Tibial nerve (tissue), 4 donors: ENCODE measurements around the gene FXYD3. TPM values are rescaled to one million over a fixed set of nuclear protein-coding genes. Genes with fewer than 3 reads are reported as not detected.
A peak's percentile ranks its signal among the peaks of the same experiment; 100 is the strongest.
"Not testable (repeated sequence)": the region's sequence is repeated elsewhere in the genome, so short reads cannot be mapped to it uniquely, and the experiment has no call there.

Experiments
- DNase-seq, 2 donors: peaks; one replicate each; pipeline ENCODE4 v3.0.0-alpha.2; 2019; ENCODE audit warnings: low spot score in 2 of 2
- H3K27ac ChIP-seq, 4 donors: fragments of 200-600 bp; sonication (generic) in 3 of 4; one replicate each; pipeline ENCODE4 v1.5.1; 2017 to 2019; ENCODE audit warnings: mild to moderate bottlenecking in 1 of 4
- H3K27me3 ChIP-seq, 2 donors: fragments of 200-600 bp; sonication (generic) in 1 of 2; one replicate each; pipeline versions ENCODE4 v1.5.1 to v1.6.0; 2017 to 2019
- H3K36me3 ChIP-seq, 3 donors: fragments of 200-600 bp; sonication (generic); one replicate each; pipeline ENCODE4 v1.5.1; 2018 to 2019
- H3K4me1 ChIP-seq, 4 donors: fragments of 200-600 bp; sonication (generic) in 3 of 4; one replicate each; pipeline ENCODE4 v1.5.1; 2017 to 2019
- H3K4me3 ChIP-seq, 4 donors: fragments of 200-600 bp; sonication (generic) in 3 of 4; one replicate each; pipeline ENCODE4 v1.5.1; 2017 to 2019; ENCODE audit warnings: mild to moderate bottlenecking in 1 of 4, moderate library complexity in 1 of 4
- H3K9me3 ChIP-seq, 4 donors: fragments of 200-600 bp; sonication (generic) in 3 of 4; one replicate each; pipeline ENCODE4 v1.5.1; 2017 to 2019
- EP300 ChIP-seq, 2 donors: sonication (generic); formaldehyde crosslinking; IDR thresholded peaks; one replicate each; pipeline ENCODE4 v1.6.1; 2017; ENCODE audit warnings: antibody characterized with exemption in 2 of 2, mild to moderate bottlenecking in 1 of 2
- POLR2A ChIP-seq, 2 donors: fragments of 450-650 bp; IDR thresholded peaks; one replicate each; pipeline ENCODE4 v1.6.1; 2017; ENCODE audit warnings: antibody characterized with exemption in 2 of 2, mild to moderate bottlenecking in 2 of 2, moderate library complexity in 2 of 2
- WGBS, 2 donors: methylation state at CpG; one replicate each; pipeline ENCODE4 v1.1.5; 2018; 5-methylcytosine and 5-hydroxymethylcytosine counted together
- total RNA-seq, 4 donors: library from RNA; depleted of rRNA; stranded (reverse); fragments of >200 nt; gene quantifications; one replicate each; pipeline ENCODE4 v1.1.0, GENCODE V29; 2016
- TF ChIP-seq, protein P1 (sequence below), 5 experiments: fragments of 200-600 bp in 3 of 5; fragments of 450-650 bp in 2 of 5; sonication (generic) in 3 of 5; IDR thresholded peaks; one replicate each; pipeline ENCODE4 v1.5.1; 2016 to 2019; ENCODE audit warnings: antibody characterized with exemption in 5 of 5, mild to moderate bottlenecking in 3 of 5, moderate library complexity in 2 of 5

Gene FXYD3
- total RNA-seq, 4 donors from 2014 or later: 10.8 to 33.9 (median 16.6) TPM

DNA sequence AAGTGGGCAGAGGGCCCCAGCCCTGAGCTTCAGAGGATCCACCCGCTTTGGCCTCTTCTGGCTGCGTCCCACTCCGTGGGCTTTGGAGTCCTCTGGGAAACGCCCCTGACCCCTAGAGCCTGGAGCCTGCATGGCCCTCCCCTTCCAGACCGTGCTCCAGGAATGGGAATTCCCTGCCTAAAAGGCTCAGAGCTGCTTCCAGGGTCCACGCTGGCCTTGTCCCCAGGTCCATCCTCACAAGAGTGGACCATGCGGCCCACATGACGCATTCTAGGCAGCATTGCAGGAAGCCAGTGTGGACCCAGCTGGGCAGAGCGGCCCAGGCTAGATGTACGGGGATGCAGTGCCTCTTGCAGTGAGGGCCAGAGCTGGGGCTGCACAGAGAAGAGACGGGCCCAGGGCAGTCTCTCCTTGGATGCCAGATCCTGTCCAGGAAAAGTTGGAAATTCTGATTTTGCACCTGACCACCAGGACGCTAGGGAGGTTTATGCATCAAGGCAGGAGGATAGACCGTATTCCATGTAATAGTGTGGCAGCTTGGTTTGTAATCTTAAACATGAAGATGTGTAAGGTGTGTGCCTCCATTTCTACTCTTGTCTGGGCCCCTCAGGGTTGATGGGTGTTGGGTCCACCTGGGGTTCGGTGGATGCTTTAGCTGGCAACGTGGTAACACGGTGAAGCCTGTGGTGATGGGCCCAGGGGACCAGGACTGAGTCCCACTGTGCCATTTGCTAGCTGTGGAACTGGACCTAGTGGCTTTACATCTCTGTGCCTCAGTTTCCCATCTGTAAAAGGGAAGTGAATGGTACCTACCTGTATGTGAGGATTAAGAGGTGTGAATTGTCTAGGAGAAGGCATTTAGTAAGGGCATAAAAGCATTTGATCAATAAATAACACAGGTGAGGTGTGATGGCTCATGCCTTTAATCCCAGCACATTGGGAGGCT, 14.8 kb upstream of the FXYD3 start:
- H3K27me3 ChIP-seq: no peaks in the 10 kb centered on the region

GRCh38 chr19:35101949-35102348, 13.7 kb upstream of the FXYD3 start:
- not testable (repeated sequence) for H3K4me3 ChIP-seq, DNase-seq, H3K27ac ChIP-seq, H3K36me3 ChIP-seq, H3K27me3 ChIP-seq, H3K9me3 ChIP-seq
- WGBS, 2 donors: 94 to 95% methylated on average over 10 of the region's 10 CpGs
- peaks cover 0 to 15% (median 4%) of the 10 kb centered on the region in 4 donors for H3K4me1 ChIP-seq

More for the DNA sequence above, 14.8 kb upstream of the FXYD3 start:
- WGBS, 2 donors: 57 to 63% methylated on average over 12 of the region's 16 CpGs
- TF ChIP-seq, protein P1, sequence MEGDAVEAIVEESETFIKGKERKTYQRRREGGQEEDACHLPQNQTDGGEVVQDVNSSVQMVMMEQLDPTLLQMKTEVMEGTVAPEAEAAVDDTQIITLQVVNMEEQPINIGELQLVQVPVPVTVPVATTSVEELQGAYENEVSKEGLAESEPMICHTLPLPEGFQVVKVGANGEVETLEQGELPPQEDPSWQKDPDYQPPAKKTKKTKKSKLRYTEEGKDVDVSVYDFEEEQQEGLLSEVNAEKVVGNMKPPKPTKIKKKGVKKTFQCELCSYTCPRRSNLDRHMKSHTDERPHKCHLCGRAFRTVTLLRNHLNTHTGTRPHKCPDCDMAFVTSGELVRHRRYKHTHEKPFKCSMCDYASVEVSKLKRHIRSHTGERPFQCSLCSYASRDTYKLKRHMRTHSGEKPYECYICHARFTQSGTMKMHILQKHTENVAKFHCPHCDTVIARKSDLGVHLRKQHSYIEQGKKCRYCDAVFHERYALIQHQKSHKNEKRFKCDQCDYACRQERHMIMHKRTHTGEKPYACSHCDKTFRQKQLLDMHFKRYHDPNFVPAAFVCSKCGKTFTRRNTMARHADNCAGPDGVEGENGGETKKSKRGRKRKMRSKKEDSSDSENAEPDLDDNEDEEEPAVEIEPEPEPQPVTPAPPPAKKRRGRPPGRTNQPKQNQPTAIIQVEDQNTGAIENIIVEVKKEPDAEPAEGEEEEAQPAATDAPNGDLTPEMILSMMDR (IDR thresholded peaks at IDR 0.05): no peak
- TF ChIP-seq POLR2A (IDR thresholded peaks at IDR 0.05) (no peak), EP300 (IDR thresholded peaks at IDR 0.05) (no peak)
- no peak for DNase-seq
- no peak overlapping the region for H3K4me3 ChIP-seq
- H3K4me1 ChIP-seq: peaks cover 0 to 8% (median 0%) of the 10 kb centered on the region in 4 donors
- no peaks in the 10 kb centered on the region for H3K36me3 ChIP-seq
- H3K27ac ChIP-seq: peak overlapping the region in 3 of 4 donors; percentile 40 to 52 (median 40)
- H3K9me3 ChIP-seq: no peaks in the 10 kb centered on the region

DNA sequence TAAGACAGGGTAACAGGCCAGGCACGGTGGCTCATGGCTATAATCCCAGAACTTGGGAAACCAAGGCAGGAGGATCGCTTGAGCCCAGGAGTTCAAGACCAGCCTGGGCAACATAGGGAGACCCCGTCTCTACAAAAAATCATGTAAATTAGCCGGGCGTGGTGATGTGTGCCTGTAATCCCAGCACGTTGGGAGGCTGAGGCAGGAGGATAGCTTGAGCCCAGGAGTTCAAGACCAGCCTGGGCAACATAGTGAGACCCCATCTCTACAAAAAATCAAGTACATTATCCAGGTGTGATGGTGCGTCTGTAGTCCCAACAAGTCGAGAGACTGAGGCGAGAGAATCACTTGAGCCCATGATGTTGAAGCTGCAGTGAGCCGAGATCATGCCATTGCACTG, 12.0 kb upstream of the FXYD3 start:
- 79 to 80% methylated on average over 10 of the region's 10 CpGs for WGBS, 2 donors
- not testable (repeated sequence) for H3K36me3 ChIP-seq, H3K4me3 ChIP-seq, H3K9me3 ChIP-seq, H3K27me3 ChIP-seq, DNase-seq
- Histone ChIP-seq H3K27ac (peak overlapping the region in 2 of 4 donors; percentile 58 to 66), H3K4me1 (peaks cover 0 to 26% (median 7%) of the 10 kb centered on the region in 4 donors)

DNA sequence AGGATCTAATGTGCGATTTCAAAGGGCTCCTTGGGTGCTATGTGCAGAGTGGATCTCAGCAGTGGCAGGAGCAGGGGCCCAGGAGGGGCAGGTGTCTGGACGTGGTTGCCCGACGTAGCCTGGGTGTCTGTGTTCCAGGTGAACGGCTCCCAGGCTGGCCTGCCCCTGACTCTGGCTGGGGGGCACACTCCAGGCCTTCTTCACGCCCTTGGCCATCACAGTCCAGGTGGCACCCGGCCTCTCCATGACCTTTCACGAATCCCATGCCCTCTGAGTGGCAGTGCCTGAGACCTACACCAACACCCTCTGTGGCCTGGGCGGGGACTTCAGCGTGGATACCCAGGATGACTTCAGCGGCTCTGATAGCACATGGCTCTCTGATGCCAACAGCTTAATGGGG, 11.3 kb upstream of the FXYD3 start:
- Histone ChIP-seq H3K4me3 (no peak overlapping the region), H3K9me3 (no peaks in the 10 kb centered on the region), H3K27me3 (no peaks in the 10 kb centered on the region), H3K36me3 (no peaks in the 10 kb centered on the region), H3K27ac (peak overlapping the region in 2 of 4 donors; percentile 56 to 66), H3K4me1 (peaks cover 0 to 31% (median 13%) of the 10 kb centered on the region in 4 donors)
- WGBS, 2 donors: 89 to 91% methylated on average over 7 to 11 of the region's 11 CpGs
- TF ChIP-seq EP300 (IDR thresholded peaks at IDR 0.05): no peak
- no peak for TF ChIP-seq POLR2A (IDR thresholded peaks at IDR 0.05)
- TF ChIP-seq, protein P1 (IDR thresholded peaks at IDR 0.05): no peak
- DNase-seq: no peak

- H3K27ac ChIP-seq: peak overlapping the region in 2 of 4 donors; percentile 56 to 96
- no peak for DNase-seq
- 94 to 97% methylated on average over 6 of the region's 6 CpGs for WGBS, 2 donors
- H3K4me3 ChIP-seq: no peak overlapping the region
- no peaks in the 10 kb centered on the region for H3K36me3 ChIP-seq
- H3K9me3 ChIP-seq: no peaks in the 10 kb centered on the region
- H3K4me1 ChIP-seq: peaks cover 0 to 38% (median 13%) of the 10 kb centered on the region in 4 donors
- H3K27me3 ChIP-seq: no peaks in the 10 kb centered on the region
- no peak for TF ChIP-seq EP300 (IDR thresholded peaks at IDR 0.05)
- TF ChIP-seq, protein P1 (IDR thresholded peaks at IDR 0.05): no peak
- TF ChIP-seq POLR2A (IDR thresholded peaks at IDR 0.05): no peak
Observed at GRCh38 chr19:35105047-35105410, 10.6 kb upstream of the FXYD3 start.
